ENCODE results near the gene KCTD16. TPM values are rescaled to one million over a fixed set of nuclear protein-coding genes. Genes with fewer than 3 reads are reported as not detected.

KCTD16 gene
- 0.05 and 0.07 TPM in 2 replicates for total RNA-seq

DNA sequence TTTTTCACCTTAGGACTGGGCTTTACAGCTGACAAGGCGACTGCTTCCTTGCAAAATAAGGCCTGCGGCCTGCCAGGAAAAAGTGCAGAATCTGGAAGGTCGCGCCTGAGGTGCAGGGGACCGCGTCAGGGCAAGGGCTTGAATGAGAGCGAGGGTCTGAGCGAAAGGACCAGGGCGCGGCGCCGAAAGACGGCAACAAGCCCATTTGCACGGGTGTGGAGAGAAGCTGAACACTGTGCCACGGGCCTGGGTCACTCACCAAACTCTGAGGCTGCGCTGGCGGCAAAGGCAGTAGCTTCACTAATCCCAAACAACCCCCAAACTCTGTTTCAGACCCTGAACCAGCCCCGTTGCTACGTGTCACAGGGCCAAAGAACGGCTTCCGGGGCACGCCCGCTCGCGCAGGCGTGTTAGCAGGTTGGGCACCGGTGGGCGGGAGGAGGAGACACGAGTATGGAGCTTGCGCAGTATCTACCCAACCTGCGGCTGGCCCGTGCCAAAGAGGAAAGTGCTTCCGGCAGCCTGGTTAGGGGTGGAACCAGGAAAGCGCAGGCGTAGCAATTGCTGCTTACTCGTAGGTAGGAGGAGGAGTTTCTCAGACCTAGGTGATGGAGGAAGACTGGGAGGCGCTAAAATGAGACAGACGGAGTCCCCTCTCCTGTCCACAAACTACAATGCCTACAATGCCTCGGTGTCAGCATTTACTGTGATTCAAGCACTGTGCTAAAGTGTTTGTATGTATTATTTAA is at the start of gene KCTD16, which contains the start of gene YIPF5:
Gene KCTD16, plus strand, starts transcription at position 598 of the 749 bp plus-strand sequence.
Gene YIPF5, minus strand, starts transcription at position 384 of the 749 bp plus-strand sequence. CDS start 704 bp downstream, outside the sequence.

Other genes starting within 250 kb of the KCTD16 start
- 41.2 and 43.4 TPM in 2 replicates for gene YIPF5, start 214 bp upstream of the KCTD16 start, total RNA-seq